Activated CD8-positive, alpha-beta T cell treated with anti-CD3 and anti-CD28 coated beads, Interleukin-2, amount 10 ng/mL, durations not matched to agents 7 days and 5 days (primary cell): ENCODE data around the gene COL28A1. TPM values are rescaled to one million over a fixed set of nuclear protein-coding genes. Genes with fewer than 3 reads are reported as not detected.
A peak's percentile ranks its signal among the peaks of the same experiment; 100 is the strongest.
"Not testable (repeated sequence)": the region's sequence is repeated elsewhere in the genome, so short reads cannot be mapped to it uniquely, and the experiment has no call there.

Experiments
- ATAC-seq: fragments of 150-1000 bp; cut with Tn5 transposase; one replicate; pipeline ENCODE4 v1.10.0; 2021; ENCODE audit warnings: moderate library complexity
- CTCF ChIA-PET: fragments of 350-600 bp; sonication (Branson Sonifier 250); formaldehyde crosslinking; loops from one replicate; lab custom pipeline; 2021; ENCODE audit warnings: antibody characterized with exemption; lab: Charles Lee
- POLR2A ChIA-PET: fragments of 350-600 bp; sonication (Branson Sonifier 250); formaldehyde crosslinking; loops from one replicate; lab custom pipeline; 2021; ENCODE audit warnings: antibody characterized with exemption; lab: Charles Lee
- DNase-seq: peaks from one replicate; pipeline ENCODE4 v3.0.0-alpha.2; 2020
- H3K27ac Mint-ChIP-seq: one replicate; pipeline ENCODE4 v1.8.0; 2021; ENCODE audit warnings: mild to moderate bottlenecking, mixed read lengths
- H3K27me3 Mint-ChIP-seq: one replicate; pipeline ENCODE4 v1.8.0; 2021; ENCODE audit warnings: low read depth, mixed read lengths
- H3K36me3 Mint-ChIP-seq: one replicate; pipeline ENCODE4 v1.8.0; 2021; ENCODE audit warnings: low read depth, mixed read lengths
- H3K4me1 Mint-ChIP-seq: one replicate; pipeline ENCODE4 v1.8.0; 2021; ENCODE audit warnings: low read depth, mixed read lengths
- H3K4me3 Mint-ChIP-seq: one replicate; pipeline ENCODE4 v1.8.0; 2021; ENCODE audit warnings: mild to moderate bottlenecking, mixed read lengths
- H3K9me3 Mint-ChIP-seq: one replicate; pipeline ENCODE4 v1.8.0; 2022; ENCODE audit warnings: mixed read lengths; ENCODE audit not compliant: insufficient read depth
- total RNA-seq, 2 experiments: library from RNA; stranded (reverse); gene quantifications; one replicate each; pipeline ENCODE4 v1.2.3, GENCODE V29; 2021

Gene COL28A1
- total RNA-seq, 2 experiments from 2014 or later, result not detected

DNA sequence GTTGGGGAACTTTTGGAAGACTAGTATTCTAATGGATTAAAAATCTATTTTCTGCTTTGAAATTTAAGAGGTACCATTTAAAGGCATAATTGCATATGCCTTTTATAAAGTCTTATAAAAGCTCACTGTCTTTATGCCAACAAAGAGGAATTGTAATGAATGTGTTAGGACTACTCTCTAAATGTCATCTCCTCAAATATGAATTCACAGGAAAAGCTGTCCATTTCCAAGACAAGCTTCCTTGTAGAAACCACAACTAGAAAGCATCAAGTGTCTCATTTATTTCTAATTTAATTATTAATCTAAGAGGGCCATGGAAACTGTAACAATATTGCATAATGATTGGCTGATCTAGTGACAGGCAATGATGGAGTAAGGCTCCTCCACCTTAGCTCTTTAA lies 130.2 kb downstream of the COL28A1 start:
- Mint-ChIP-seq H3K36me3 (no peaks in the 10 kb centered on the region), H3K27me3 (peaks cover 4% of the 10 kb centered on the region), H3K9me3 (no peaks in the 10 kb centered on the region), H3K4me3 (no peak overlapping the region), H3K27ac (no peak overlapping the region), H3K4me1 (no peaks in the 10 kb centered on the region)
- ATAC-seq (no peak), DNase-seq (no peak)
- POLR2A ChIA-PET, result no interaction called here
- CTCF ChIA-PET, result no interaction called here

DNA sequence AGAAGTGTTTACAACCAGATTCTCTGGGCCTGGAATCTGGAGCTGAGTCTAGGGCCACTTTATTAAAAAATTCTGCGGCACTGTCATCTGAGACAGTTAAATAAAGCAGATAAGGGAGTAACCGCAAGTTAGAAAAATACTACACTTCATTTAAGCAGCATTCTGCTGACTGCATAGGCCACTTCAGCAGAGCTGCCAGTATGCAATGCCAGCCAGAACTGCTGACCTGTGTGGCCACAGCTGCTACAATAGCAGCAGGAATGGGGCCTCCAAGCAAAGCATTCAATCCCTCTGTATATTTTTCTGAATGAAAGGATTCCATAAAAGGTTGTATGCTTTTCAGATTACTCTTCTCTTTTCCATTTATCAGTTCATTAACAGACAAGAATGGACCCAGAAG lies 136.0 kb downstream of the COL28A1 start:
- no peak for DNase-seq
- Mint-ChIP-seq H3K4me3 (no peak overlapping the region), H3K9me3 (no peaks in the 10 kb centered on the region), H3K27me3 (peaks cover 3% of the 10 kb centered on the region), H3K36me3 (no peaks in the 10 kb centered on the region), H3K4me1 (no peaks in the 10 kb centered on the region), H3K27ac (no peak overlapping the region)
- no peak for ATAC-seq
- ChIA-PET POLR2A (no interaction called here), CTCF (no interaction called here)

DNA sequence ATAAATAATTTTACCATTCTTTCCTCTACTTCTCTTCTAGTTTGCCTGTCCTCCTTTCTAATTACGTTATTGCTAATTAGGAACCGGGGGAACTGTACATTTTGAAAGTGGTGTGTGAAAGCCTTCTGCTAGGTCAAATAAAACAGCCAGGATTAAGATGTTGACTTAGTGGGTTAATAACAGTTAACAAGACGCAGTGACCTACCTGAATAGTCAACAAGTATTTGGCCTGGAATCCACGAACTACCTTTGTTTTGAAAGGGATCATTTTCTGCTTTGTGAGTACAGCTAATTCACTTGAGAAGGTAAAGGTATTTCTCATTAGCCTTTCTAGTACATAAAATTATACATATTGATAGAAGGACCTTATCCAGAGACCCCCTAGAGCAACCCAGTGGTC lies 139.9 kb downstream of the COL28A1 start:
- Mint-ChIP-seq H3K36me3 (no peaks in the 10 kb centered on the region), H3K4me3 (no peak overlapping the region), H3K9me3 (no peaks in the 10 kb centered on the region), H3K27ac (no peak overlapping the region), H3K27me3 (peaks cover 3% of the 10 kb centered on the region), H3K4me1 (no peaks in the 10 kb centered on the region)
- ChIA-PET CTCF (no interaction called here), POLR2A (no interaction called here)
- DNase-seq (no peak), ATAC-seq (no peak)

DNA sequence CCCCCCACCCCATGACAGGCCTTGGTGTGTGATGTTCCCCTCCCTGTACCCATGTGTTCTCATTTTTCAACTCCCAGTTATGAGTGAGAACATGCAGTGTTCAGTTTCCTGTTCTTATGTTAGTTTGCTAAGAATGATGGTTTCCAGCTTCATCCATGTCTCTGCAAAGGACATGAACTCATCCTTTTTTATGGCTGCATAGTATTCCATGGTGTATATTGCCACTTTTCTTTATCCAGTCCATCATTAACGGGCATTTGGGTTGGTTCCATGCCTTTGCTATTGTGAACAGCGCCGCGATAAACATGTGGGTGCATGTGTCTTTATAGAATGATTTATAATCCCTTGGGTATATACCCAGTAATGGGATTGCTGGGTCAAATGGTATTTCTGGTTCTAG lies 147.5 kb downstream of the COL28A1 start:
- ATAC-seq, H3K27ac Mint-ChIP-seq, DNase-seq, H3K27me3 Mint-ChIP-seq, H3K36me3 Mint-ChIP-seq, H3K4me1 Mint-ChIP-seq, H3K4me3 Mint-ChIP-seq, H3K9me3 Mint-ChIP-seq, POLR2A ChIA-PET: not testable (repeated sequence)
- CTCF ChIA-PET, result interaction anchor here (0.6 to 0.8 kb wide), 2 partner anchors 35 to 422 kb away, joined by 3 read pairs; no protein-coding TSS in a partner anchor

DNA sequence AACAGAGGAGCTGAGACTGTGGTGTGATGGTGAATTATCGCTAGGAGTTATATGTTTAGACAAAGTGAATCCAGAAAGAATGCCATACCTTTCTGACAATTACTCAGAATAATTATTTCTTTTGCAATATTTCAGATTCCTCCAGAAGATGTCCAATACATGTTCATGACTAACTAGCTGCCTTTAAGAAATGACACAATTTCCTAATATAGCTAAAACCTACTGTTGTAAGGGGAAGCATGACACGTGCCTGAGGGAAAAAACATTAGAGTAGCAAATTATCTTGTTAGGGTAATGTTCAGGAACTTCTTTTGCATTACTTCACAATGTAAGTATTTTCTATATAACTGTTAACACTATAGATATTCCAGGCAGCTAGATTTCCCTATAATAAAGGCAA lies 150.3 kb downstream of the COL28A1 start:
- ATAC-seq, result no peak
- no peaks in the 10 kb centered on the region for H3K9me3 Mint-ChIP-seq
- DNase-seq, result no peak
- H3K4me1 Mint-ChIP-seq, result no peaks in the 10 kb centered on the region
- ChIA-PET POLR2A (no interaction called here), CTCF (interaction anchor here (1.1 to 1.4 kb wide), 2 partner anchors 10 to 128 kb away, joined by 3 to 4 read pairs; no protein-coding TSS in a partner anchor)
- H3K27me3 Mint-ChIP-seq, result peaks cover 2% of the 10 kb centered on the region
- no peak overlapping the region for H3K4me3 Mint-ChIP-seq
- H3K36me3 Mint-ChIP-seq, result no peaks in the 10 kb centered on the region
- no peak overlapping the region for H3K27ac Mint-ChIP-seq

DNA sequence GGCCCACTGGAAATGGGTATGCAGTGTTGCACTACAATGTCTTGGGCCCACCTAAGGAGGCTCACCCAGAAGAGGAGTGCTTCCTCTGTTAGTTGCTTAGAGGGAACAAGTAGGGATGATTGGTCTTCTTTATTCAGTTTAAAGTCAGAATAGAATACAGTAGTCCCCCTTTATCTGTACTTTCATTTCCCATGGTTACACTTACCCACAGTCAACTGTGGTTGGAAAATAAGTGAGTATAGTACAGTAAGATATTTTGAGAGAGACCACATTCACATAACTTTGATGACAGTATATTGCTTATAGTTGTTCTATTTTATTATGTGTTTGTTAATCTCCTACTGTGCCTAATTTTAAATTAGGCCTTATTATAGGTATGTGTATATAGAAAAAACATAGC lies 151.4 kb downstream of the COL28A1 start:
- Mint-ChIP-seq H3K27ac (no peak overlapping the region), H3K27me3 (no peaks in the 10 kb centered on the region), H3K4me3 (no peak overlapping the region), H3K4me1 (no peaks in the 10 kb centered on the region), H3K36me3 (no peaks in the 10 kb centered on the region), H3K9me3 (no peaks in the 10 kb centered on the region)
- ATAC-seq, result peak; percentile 23
- ChIA-PET CTCF (no interaction called here), POLR2A (no interaction called here)
- no peak for DNase-seq

DNA sequence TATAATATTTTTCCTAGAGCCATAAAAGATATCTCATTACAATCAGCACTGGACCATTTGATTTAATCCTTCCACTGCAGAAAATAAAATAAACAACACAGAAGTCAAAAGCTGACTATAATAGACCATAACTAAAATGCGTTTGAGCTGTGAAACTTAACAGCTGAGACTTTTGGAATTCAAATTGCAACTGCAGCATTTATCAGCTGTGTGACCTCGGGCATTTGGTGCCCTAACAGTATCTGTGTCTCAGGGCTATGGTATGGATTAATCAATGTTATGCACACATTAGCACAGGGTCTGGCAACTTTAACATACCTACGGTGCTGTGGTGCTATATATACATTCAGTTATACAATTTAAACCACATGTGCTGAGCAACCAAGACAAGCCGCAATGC lies 160.1 kb downstream of the COL28A1 start:
- H3K27me3 Mint-ChIP-seq, result no peaks in the 10 kb centered on the region
- no peak overlapping the region for H3K27ac Mint-ChIP-seq
- H3K9me3 Mint-ChIP-seq, result no peaks in the 10 kb centered on the region
- ChIA-PET CTCF (interaction anchor here (1.4 to 1.5 kb wide), 2 partner anchors 11 to 272 kb away, joined by 3 to 4 read pairs; no protein-coding TSS in a partner anchor), POLR2A (no interaction called here)
- H3K4me3 Mint-ChIP-seq, result no peak overlapping the region
- no peaks in the 10 kb centered on the region for H3K4me1 Mint-ChIP-seq
- ATAC-seq, result no peak
- no peaks in the 10 kb centered on the region for H3K36me3 Mint-ChIP-seq
- no peak for DNase-seq

DNA sequence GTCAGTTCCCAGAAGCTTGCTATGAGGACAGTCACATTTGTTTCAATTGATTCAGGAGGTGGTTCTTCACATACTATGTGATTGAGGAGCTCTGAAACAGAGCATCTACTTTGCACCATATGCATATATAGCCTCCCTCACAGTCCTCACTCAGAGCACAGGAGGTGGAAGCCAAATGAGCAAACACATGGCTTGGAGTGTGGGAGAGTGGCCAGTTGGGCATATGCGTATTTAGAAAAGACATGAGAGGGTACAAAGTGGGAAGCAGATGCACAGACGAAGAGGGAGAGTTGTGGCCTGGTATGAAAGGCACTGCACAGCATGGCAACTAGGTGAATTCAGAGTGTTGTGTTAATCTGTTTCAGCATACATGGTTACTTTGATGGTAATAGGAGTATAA lies 165.6 kb downstream of the COL28A1 start:
- DNase-seq (no peak), ATAC-seq (no peak)
- Mint-ChIP-seq H3K4me1 (no peaks in the 10 kb centered on the region), H3K36me3 (no peaks in the 10 kb centered on the region), H3K27ac (no peak overlapping the region), H3K4me3 (no peak overlapping the region), H3K9me3 (no peaks in the 10 kb centered on the region), H3K27me3 (no peaks in the 10 kb centered on the region)
- ChIA-PET POLR2A (no interaction called here), CTCF (no interaction called here)

DNA sequence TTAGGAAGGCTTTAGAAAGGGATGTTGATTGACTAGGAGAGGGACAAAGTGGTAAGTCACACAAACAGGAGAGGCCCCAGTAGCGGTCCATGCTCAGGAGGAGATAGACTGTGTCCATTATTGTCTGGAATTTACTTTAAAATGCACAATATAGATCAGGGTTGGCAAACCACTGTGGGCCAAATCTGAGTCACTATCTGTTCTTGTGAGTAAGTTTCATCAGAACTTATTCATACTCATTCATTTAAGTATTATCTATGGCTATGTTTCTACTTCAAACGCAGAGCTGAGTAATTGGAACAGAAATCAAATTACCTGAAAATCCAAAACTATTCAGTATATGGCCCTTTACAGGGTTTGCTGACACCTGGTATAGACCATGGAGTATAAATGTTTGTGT lies 166.5 kb downstream of the COL28A1 start:
- DNase-seq, result no peak
- H3K27ac Mint-ChIP-seq, result no peak overlapping the region
- ChIA-PET POLR2A (no interaction called here), CTCF (no interaction called here)
- no peaks in the 10 kb centered on the region for H3K9me3 Mint-ChIP-seq
- H3K4me1 Mint-ChIP-seq, result no peaks in the 10 kb centered on the region
- no peaks in the 10 kb centered on the region for H3K36me3 Mint-ChIP-seq
- ATAC-seq, result no peak
- H3K4me3 Mint-ChIP-seq, result no peak overlapping the region
- H3K27me3 Mint-ChIP-seq, result no peaks in the 10 kb centered on the region

DNA sequence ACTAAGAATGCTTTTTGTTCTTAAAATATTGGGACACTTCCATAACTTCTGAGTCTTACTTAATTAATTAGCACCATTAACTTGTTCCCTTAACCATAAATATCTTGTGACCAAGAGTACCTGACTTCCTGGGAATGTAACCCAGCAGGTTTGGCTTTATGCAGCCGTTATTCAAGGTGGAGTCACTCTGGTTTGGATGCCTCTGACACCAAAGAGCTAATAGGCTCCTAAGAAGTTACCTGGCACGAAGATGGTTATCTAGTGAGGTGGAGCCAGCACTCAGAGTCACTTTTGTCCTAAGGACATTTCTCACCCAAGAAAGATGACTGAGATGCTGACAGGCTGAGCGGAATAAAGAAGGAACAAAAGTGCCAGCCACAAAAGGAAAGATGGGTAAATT lies 181.0 kb downstream of the COL28A1 start:
- POLR2A ChIA-PET, result no interaction called here
- no peak overlapping the region for H3K4me3 Mint-ChIP-seq

DNA sequence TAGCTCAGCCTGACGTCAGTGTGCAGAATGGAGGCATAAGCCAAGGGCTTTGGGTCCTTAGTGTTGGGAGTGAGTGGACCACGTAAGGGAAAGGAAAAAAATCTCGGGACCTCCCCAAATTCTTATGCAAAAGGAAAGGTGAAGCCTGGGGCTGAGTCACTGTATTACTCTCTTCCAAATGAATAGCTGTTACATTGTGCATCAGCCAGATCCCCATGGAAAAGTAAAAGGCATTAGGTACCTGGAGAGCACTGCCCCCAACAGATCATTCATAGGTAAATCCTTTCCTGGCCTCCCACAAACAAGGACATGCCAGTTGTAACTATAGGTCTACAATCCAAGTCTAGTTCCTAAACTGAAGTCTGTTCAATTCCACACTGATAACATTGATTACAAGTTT lies 182.8 kb downstream of the COL28A1 start:
- Mint-ChIP-seq H3K27me3 (peaks cover 3% of the 10 kb centered on the region), H3K4me1 (no peaks in the 10 kb centered on the region), H3K27ac (no peak overlapping the region), H3K9me3 (no peaks in the 10 kb centered on the region), H3K4me3 (no peak overlapping the region), H3K36me3 (no peaks in the 10 kb centered on the region)
- ChIA-PET CTCF (no interaction called here), POLR2A (no interaction called here)
- ATAC-seq, result no peak
- DNase-seq, result no peak

More for the DNA sequence above, 181.0 kb downstream of the COL28A1 start:
- CTCF ChIA-PET, result no interaction called here
- H3K36me3 Mint-ChIP-seq, result no peaks in the 10 kb centered on the region
- no peaks in the 10 kb centered on the region for H3K9me3 Mint-ChIP-seq
- H3K27ac Mint-ChIP-seq, result no peak overlapping the region
- ATAC-seq, result no peak
- no peak for DNase-seq
- no peaks in the 10 kb centered on the region for H3K4me1 Mint-ChIP-seq
- H3K27me3 Mint-ChIP-seq, result no peaks in the 10 kb centered on the region

DNA sequence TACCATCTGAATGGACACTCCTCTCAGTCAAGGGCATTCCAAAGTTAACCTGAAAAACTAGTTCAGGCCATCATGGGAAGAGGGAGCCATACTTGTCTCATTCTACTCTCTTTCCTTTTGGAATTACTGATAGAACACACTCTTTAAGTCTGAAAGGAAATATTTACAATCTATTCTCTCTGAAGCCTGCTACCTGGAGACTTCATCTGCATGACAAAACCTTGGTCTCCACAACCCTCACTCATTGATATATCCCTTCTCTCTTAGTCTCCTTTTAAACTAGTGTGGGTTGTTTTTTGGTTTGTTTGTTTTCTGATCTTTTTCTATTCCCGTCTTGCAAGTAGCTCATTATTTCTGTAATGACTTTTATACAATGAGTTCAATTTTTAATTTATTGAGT lies 183.8 kb downstream of the COL28A1 start:
- POLR2A ChIA-PET, result no interaction called here
- Mint-ChIP-seq H3K4me3 (no peak overlapping the region), H3K36me3 (no peaks in the 10 kb centered on the region), H3K4me1 (no peaks in the 10 kb centered on the region), H3K27me3 (peaks cover 3% of the 10 kb centered on the region), H3K27ac (no peak overlapping the region), H3K9me3 (no peaks in the 10 kb centered on the region)
- ATAC-seq, result no peak
- CTCF ChIA-PET, result no interaction called here
- no peak for DNase-seq

DNA sequence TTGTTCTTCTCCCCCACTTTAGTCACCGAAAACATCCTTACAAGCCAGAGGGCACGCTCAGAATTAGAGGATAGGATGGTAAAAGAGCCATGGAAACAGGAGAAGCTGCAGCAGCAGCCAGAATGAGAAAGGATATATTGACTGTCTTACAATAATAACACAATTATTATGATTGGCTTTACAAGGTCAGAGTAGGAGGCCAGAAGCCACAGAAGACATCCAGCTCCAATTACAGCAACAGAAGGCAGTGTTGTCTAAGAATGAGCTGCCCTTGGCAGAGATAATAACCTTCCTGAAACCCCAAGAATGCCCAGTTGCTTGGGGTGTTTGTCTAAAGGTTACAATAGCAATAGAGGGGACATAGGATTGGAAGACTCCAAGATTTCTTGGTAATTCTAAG lies 184.5 kb downstream of the COL28A1 start:
- Mint-ChIP-seq H3K4me1 (no peaks in the 10 kb centered on the region), H3K4me3 (no peak overlapping the region), H3K27me3 (peaks cover 3% of the 10 kb centered on the region), H3K9me3 (no peaks in the 10 kb centered on the region), H3K36me3 (no peaks in the 10 kb centered on the region), H3K27ac (no peak overlapping the region)
- DNase-seq, result no peak
- CTCF ChIA-PET, result no interaction called here
- POLR2A ChIA-PET, result no interaction called here
- no peak for ATAC-seq
